Stimulated activated CD8-positive, alpha-beta memory T cell treated with anti-CD3 and anti-CD28 coated beads, Interleukin-15, amount 100 ng/mL, for 4 hours (primary cell): ENCODE results near the gene SCRN2.

Experiments
- DNase-seq, 2 donors: peaks; one replicate each; pipeline ENCODE4 v3.0.0-alpha.2; 2020; ENCODE audit warnings: low read depth in 2 of 2

SCRN2 gene

DNA sequence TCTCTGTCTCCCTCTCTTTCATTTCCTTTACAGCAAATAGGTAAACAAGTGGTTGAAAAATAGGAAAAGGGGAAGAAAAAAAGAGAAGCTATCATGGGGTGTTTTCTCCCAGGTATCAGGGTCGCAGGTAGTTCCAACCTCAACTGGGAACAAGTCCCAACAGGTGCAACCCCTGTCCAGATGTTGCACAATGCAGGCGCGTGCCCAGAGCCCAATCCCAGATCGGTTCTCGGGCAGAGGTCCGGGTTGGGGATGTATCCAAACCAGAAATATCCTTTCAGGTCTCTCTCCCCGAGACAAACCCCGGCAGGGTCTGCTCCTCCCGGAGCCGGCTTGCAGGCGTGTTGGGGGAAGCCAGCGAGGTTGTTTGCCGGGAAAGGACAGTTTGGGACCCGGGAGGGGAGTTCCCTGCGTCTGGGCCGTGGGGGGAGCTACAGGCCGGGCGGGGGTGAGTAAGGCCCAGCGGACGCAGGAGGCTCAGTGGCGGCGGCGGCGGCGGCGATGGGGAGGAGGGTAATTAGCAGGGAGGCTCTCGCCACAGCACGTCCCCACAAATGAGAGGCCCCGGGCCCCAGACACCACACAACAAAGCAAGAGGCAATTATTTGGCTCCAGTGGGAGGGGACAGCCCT is 31.1 kb upstream of the SCRN2 start:
- DNase-seq: no peak

DNA sequence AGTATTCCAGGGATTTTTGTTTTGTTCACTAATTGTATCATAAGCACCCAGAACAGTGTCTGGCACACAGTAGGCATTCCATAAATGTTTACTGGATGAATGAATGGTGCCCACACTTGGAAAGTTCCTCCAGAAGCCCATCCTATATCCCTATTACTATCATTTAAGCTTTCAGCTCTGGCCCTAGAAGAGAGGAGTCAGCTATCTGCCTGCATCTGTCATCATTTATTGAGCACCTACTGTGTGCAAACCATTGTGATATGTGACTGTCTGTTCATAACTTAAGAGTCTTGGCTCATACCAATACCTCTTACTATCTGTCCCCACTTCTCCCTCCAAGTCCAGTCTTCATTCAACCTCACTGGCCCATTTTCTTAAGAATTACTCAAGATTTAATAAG is 30.0 kb upstream of the SCRN2 start:
- DNase-seq: no peak

DNA sequence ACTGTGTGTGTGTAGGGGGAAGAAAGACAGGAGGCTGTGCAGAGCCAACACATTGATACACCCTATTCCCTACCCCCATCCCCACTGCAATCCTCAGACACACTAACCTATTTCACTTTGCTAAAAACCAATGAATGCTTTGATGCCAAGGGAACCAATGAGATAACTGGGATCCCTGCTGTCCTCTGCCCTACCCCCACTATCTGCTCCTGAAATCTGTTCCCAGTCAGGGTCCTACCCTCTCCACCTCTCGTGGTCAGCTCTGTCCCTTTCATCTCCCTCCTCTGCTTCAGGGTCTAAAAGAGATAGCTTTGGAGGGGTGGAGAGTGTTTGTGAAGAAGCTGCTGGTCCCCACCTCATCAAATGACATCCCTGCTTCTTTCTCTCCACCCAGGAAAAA is 29.0 kb upstream of the SCRN2 start:
- no peak for DNase-seq

DNA sequence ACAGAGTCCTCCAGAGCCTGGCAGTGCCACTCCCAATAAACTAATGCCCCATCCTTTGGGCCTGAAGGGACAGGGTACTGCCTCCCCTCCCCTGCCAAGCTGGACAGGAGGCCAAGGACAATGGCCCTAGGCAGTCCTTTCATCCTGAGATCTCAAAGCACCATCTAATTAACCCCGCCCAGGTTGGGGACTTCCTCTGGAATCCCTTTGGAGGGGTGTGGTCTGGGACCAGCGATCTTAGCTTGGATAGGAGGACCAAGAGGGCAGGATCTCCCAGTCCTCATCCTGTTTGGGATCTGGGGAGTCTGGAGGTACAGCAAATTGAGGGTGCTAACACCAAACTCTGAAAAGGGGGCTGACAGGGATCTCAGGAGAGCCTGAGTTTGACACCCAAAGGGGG is 28.0 kb upstream of the SCRN2 start:
- no peak for DNase-seq

DNA sequence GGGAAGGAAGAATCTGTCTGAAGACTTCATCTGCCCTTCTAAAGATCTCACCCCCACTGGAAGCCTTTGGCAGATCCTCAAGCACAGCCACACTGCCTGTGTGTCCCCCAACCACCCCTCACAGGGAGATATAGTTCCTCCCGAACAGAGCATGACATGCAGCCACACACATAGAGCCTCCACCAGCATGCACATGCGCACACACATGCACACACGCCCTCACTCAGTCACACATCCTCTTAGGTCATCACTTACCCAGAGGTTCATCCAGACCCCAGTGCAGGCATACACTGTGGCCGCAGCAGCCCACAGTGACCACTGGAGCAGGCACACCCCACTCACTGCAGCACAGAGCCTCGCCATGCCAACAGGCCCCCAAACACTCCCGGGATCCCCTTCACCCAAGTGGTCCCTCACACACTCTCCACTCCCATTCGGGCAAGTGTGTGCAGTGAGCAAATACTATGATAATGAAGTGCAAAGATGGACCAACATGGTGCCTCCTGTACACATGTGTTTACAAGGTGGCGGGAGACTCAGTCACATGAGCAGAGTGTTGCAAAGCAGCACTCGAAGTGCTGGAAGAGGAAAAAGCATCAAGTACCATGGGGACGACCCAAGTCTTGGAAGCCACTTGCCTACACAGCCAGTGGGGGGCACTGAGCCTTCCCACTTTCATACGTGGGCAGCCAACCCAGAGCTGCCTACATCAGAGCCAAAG is 26.9 kb upstream of the SCRN2 start:
- no peak for DNase-seq

DNA sequence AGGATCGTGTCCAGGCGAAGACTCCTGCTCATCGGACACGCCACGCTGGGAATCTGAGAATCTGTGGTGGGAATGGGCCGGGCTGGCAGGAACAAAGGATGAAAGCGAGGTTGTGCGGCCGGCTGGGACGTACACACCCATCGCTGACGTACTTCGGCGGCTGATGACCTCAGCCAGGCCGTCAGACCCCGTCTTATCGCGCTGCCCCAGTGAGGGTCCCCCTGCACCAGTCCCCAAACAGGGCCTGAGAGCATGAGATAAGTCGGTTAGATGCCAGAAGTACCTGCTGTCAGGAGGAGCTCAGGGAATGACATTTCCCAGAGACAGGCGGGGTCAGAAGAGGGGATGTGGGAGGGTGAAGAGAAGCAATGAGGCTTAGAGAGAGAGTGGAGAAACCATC is 25.9 kb upstream of the SCRN2 start:
- no peak for DNase-seq

DNA sequence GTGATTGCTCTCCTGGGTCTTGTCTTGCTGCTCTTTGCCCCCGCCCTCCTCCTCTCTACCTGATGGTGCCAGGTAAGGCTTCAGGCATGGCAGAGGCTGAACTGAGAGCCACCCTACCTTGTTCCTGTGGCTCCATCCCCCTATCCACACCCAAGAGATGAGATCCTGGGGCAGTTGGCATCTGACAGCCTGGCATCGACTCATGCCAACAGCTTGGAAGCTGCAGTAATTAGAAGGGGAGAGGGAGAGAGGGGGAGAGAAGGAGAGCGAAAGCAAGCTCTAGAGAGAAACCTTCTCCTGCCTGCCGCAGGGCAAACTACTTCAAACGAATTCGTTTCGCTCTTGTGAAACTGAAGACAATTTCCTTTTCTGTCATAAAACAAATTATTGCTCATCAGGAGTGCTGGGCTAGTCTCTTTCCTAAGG is 23.7 kb upstream of the SCRN2 start:
- no peak for DNase-seq

DNA sequence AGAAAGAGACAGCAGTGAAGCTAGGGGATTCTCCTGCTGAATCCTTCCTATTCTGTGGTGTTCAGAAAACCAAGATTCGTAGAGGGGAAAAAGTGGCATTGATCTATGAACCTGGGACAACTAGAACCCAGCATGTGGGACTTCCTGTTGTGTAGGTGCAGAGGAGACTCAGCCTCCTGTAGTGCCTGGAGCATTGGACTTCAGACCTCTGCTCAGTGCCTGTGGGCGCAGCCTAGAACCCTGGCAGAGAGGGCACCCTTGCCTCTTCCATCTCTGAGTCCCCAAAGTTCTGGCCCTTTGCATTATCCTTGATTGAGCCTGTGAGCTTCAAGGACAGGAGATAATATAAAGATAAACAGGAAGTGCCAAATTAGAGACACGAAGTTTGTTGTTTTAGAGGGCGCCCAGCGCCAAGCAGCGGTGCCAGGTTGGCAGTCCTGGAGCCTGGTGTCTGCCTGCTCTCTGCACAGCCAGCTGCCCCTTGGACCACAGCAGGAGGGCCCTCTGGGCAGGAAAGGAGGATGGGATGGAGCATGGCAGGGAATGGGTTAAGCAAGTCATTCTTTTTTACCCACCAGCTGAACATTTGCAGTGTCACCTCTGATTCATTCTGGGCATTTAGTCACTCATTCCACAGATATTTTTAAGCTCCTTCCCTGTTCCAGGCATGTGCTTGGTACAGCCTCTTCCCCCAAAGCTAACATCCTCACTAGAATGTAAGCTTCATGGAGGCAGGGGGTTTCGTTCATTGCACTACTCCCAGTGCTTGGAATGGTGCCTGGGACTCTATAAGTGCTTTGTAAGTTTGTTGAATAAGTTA is 21.8 kb upstream of the SCRN2 start:
- DNase-seq: no peak

DNA sequence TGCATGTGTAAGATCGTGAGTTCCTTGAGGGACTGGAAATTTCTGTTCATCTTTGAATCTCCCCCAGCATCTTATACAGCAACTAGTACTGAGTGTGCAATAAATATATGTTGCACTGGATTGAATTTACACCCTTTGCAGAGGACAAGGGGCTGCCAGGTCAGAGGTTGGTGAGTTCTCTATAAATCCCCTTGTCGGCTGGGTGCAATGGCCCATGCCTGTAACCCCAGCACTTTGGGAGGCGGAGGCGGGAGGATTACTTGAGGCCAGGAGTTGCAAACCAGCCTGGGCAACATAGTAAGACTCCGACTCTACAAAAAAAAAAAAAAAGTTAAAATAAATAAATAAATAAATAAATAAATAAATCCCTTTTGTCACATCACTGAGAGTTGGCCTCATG is 19.3 kb upstream of the SCRN2 start:
- no peak for DNase-seq

DNA sequence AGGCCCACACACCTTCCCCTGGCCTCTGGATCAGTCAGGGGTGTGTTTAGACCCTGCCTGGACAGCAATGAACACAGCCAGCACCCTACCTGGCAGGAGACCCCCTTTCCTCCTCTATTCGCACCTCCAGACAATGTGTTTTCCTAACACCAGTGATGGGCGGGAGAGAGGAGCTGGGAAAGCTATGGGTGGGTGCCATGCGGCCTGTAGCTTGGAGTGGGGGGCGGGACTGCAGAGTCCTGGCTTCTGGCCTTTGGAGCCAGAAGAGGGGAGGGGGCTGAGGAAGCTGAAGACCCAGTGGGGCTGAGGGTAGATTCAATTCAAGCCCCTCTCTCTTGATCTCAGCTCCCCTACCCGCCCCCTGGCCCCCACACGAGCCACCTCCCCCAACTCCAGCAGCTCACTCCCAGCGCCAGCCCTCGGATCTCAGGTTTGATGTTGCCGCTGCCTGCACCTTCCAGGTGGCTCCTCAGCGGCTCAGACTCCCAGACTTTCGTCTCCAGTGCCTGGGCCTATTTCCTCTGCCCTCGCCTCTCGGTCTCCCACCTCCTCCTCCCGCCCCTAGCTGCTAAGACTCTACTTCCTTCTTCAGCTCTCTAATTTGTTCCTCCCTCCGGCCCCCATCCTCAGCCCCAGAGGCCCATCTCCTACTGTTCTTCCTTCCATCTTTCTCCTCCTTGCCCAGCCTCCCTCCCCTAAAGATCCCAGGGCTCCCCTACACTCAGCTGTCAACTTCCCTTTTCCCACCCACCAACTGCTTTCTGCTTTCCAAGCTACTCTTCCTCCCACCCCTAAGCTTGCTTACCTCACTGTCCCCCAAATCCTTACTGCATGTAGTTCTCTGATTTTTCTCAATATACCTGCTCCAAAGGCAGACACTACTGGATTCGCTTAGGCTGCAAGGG is 16.7 kb upstream of the SCRN2 start:
- DNase-seq: no peak

DNA sequence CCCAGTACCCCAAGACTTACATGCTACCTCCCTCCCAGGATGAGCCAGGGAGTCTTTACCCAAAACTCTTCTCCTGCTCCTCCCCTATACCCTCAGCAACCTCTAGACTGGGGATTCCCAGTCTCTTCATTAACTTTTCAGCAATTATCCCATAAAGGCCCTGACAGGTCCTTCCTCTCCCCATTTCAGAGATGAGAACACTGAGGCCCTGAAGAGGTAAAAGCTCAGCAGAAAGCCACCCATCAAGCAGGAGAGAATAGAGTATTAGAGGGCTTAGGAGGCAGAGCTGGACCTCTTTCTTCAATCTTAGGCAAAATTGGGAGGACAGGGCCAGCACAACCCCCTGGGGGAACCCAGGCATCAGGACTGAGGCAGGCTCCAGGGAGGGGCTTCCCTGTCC is 15.8 kb upstream of the SCRN2 start:
- no peak for DNase-seq

DNA sequence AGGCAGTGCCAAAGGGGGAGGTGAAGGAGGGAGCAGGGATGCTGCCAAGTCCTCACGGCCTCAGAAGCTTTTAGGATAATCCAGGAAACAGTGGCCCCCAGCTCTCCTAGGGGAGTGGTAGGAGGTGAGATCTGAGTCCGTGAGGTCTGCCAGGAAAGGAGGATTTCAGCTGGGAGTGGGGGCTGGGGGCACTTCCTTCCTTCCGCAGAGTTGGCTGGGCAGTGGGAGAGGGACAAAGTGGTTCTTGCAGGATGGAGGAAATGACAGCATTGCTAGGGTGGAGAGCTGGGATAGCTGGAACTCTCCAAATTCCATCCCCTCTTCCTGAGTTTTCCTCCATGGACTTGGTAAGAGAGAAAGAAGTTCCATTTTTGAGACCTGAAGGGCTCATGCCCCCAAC is 14.7 kb upstream of the SCRN2 start:
- no peak for DNase-seq

DNA sequence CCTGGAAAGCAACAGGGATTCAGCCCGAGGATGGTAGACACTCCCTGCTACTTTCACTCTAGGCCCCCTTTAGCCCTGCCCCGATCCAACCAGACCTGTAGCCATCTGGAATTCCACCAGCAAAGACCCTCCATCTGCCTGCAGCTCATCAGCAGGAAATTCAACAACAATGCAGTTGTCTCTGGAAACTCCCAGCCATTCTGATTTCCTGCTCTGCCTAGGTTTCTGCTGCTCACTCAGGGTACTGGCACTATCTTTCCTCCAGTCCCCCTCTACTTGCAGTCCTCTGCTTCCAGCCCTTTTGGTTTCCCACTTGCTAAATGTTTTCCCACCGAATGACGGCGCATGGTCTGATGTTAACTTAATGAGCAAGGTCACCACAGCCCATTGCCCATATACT is 12.5 kb upstream of the SCRN2 start:
- no peak for DNase-seq

DNA sequence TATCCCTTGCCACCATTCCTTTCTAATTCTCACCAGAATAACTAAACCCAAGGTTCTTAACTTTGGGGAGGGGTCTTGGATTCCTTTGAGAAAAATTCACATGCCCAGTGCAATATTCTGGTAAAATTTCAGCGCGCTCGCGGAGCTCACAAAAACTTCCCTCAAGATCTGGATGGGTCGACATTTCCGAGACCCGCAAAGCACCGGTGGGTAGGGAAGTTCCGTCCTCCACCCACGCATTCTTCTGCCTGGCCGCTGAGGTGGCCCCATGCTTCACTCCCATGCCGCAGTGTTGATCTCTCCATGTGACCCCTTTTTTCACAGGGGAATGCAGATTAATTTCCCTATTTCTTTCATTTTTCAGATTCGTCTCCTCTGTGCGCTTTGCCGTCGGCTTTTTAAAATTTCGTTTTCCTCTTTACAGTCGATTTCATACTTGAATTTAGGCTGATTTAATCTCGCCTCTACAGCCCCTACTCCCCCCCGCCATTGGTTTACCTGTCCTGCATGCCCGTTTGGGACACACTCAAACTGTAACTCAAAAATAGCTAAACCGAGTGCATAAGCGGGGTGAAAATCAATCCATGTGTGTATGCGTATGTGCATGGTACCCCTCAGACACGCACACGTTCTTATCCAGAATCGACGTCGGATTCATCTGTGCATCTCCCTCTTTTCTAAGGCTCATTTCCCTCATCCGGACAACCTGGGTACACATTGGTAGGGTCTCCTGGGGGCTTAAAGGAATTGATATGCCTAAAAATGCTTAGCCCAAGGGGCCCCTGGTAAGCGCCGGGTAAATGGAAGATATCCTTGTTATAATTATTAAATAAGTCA is 11.3 kb upstream of the SCRN2 start:
- DNase-seq: no peak

DNA sequence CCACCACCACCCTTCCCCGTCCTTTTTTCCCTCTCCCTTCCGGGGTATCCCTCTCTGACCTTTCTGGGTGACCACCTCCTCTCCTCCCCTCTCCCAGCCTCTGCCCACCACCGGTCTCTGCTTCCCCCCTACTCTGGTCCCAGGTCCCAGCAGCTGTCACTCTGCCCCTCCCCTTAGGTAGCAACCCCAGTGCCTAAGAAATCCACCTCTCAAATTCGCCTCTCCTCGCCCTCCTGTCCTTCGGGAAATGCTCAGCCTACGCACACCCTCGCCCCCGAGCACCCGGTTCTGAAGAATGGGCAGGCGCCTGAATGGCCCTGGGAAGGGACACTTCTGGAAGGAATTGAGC is 10.7 kb upstream of the SCRN2 start:
- no peak for DNase-seq

DNA sequence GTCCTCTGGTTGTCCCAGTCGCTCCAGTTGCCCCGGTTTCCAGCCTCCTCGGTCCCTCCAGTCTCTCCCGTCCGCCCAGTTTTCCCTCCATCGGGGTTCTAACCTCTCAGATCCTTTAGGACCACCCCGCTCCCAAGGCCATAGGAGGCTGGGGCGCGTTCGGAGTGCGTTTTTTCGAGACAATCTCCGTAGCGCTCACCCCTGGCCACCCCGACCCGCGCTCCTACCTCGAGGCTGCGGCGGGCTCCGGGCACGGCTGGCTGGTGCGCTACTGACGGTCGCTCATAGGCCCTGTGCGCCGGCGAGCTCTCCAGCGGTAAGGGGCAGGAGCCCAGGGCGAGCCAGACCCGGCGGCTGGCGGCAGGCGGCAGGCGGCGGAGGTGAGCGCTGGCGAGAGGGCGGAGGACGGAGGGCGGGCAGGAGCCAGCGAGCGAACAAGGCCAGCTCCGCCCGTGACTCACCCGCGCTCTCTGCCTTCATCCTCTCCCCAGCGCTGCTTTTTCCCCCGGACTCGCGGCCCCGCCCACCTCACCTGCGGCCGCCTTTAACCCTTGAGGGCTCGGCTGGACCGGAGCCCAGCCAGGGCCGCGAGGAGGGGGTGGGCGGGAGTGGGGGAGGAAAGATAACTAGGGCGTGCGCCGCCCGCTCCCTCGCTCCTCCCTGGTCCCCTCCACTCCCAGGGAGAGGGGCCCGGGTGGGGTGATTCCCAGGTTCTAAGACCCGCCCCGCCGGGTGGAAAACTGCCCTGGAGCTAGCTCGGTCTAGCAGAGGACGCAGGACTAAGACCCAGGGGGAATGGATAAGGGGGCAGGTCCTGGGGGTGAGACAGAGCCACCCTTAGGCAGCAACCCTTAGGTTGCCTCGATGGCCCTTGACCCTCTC is 9.9 kb upstream of the SCRN2 start, which contains the start of gene SP6:
SP6 (minus strand) TSS at position 472 of the 882 bp plus-strand sequence. CDS start 2,734 bp downstream, outside the sequence.
- peak; percentile 42 to 52 for DNase-seq

DNA sequence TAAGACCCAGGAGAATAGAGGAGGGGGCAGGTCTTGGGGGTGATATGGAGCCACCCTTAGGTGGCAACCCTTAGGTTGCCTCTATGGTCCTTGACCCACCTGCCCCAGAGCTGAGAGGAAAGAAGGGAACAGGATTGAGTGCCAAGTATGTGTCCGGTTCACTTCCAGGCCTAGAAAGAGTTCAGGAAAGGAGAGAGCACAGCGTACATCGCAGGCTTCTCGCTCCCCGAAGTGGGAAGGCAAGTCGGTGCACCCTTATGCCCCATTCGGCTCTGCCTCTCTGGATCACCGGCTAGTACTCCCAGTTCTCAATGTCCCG is 9.3 kb upstream of the SCRN2 start:
- no peak for DNase-seq

DNA sequence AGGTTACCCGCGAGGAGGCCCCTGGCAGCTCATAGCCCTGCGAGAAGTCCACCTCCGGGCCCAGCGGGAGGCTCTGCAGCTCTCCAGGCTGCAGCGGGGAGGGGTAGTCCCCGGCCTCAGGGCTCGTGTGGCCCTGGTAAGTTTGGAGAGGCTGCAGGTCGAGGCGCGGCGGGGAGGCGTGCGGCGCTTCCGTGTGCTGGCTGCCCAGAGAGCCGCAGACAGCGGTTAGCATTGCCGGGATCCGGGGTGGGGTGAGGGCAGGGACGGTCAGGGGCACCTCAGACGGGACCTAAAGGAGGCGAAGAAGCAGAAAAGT is 7.1 kb upstream of the SCRN2 start:
- no peak for DNase-seq

DNA sequence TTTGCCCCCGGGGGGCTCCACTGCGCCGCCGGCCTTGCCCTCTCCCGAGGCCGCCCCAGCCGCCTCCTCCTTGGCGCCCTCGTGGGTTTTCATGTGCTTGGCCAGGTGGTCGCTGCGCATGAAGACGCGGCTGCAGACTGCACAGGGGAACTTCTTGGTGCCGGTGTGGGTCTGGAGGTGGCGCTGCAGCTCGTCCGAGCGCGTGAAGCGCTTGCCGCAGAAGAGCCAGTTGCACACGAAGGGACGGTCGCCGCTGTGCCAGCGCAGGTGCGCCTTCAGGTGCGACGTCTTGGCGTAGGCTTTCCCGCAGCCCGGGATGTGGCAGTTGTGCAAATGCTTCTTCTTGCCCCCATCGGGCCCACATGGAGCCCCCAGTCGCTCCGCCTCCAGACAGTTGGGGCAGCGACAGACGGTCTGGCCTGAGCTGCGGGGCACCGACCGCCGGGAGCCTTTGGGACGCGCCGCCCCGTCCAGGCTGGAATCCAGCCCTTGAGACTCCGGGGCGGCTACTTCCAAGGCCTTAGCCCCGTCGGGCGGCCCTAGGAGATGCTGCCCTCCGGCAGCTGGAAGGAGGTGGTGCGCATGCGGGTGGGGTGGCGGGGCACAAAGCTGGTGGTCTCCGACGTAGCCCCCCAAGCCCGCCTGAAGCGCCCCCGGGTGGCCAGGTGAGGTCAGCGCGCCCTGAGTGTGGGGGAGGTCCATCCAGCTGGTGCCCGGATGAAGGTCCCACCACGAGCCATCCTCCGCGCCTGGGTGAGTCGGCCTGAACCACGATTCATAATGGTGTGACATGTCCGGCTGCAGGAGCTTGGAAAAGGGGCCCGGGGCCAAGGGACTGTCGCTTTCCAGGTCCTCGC is 6.5 kb upstream of the SCRN2 start:
- no peak for DNase-seq
